ENCODE data around the gene CARD19.
"Not testable (repeated sequence)": the region's sequence is repeated elsewhere in the genome, so short reads cannot be mapped to it uniquely, and the experiment has no call there.

Gene CARD19

DNA sequence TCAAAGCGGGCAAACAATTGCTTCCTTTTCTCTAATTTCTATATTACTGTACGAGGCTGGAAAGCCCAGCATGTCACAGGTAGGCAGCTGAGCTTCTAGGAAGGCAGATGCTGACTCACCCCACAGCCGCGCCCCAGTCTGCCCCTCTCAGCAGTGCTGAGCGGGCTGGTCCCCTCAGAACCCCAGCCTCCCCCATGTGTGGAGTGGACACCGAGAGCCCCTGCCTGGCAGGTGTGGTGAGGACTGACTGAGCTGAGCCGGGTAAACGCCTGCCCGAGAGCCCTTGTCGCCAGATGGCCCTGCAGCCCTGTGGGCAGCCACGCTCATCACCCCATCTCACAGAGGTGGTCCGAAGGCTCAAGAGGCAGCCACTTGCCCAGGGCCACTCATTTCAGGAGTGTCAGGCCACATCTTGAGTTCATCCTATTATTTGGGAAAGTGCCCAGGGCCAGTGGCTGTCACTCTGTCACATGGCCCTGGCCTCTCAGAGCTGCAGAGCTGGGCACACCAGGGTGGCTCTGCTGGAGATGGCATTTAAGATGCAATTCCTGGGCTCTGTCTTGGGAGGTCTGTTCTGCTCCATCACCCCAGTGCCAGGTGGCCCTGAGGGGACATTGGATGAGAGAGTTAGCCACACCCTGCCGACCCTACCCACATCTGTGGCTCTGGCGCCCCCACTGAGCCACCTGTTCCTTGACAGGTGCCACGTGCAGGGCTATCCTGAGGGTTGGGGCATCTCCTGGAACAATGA, 12.4 kb downstream of the CARD19 start:
- no peak for DNase-seq

DNA sequence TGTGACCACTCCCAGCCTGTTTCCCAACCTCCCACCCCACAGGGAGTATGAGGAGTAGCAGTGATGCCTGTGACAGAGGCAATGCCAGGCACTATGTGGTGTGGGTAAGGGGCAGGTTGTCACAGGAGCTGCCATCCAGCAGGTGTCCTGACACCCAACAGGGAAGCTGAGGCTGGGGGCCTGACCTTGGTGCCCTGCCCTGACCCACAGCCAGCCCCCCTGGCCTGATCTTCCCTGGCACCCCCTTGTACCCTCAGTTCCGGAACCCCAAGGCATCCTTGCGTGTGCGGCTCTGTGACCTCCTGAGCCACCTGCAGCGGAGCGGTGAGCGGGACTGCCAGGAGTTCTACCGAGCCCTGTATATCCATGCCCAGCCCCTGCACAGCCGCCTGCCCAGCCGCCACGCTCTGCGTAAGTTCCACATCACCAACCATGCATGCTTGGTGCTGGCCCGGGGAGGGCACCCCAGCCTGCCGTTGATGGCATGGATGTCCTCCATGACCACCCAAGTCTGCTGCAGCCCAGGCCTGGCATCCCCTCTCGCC, 14.4 kb downstream of the CARD19 start:
- no peak for DNase-seq

DNA sequence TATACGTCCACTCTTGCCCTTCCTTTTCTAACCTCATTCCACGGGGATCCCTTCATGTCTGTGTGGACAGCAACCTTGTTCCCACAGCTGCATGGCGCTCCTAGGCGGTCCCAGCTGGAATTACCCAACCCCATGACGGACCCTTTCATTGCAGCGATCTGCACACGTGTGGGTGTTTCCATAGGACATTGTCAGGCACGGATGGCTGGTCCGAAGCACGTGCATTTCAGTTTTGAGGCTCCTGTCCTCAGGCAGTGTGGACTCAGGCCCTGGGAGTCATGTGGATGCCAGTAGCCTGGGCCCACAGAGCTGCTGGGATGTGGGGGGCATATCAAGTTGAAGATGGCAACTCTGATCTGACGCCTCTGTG, 15.0 kb downstream of the CARD19 start:
- DNase-seq, result no peak

- DNase-seq, result no peak
These were observed 15.5 kb downstream of the CARD19 start for GRCh38 chr9:93111371-93112115.

- DNase-seq, result no peak
These were observed 16.3 kb downstream of the CARD19 start for GRCh38 chr9:93112116-93112863.

DNA sequence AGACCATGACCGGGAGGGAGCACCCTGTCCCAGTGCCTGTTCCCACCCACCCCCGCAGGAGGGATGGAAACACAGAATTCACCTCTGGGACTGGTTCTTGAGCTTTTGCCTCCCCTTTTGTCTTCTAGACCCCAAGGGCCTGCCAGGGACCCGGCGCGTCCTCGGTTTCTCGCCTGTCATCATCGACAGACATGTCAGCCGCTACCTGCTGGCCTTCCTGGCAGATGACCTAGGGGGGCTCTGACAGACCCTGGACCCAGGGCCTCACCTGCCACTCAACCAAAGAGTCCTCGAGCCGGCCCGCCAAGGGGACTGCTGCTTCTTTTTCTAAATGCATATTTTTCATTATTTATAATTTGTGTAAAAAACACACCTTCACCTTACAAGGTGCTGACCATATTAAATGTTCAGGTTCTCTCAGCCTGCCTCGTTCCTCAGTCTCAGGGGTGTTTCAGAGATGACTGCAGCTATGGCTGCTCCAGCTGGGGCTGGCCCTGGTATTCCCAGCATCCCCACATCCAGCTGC, 16.9 kb downstream of the CARD19 start:
- DNase-seq, result no peak

DNA sequence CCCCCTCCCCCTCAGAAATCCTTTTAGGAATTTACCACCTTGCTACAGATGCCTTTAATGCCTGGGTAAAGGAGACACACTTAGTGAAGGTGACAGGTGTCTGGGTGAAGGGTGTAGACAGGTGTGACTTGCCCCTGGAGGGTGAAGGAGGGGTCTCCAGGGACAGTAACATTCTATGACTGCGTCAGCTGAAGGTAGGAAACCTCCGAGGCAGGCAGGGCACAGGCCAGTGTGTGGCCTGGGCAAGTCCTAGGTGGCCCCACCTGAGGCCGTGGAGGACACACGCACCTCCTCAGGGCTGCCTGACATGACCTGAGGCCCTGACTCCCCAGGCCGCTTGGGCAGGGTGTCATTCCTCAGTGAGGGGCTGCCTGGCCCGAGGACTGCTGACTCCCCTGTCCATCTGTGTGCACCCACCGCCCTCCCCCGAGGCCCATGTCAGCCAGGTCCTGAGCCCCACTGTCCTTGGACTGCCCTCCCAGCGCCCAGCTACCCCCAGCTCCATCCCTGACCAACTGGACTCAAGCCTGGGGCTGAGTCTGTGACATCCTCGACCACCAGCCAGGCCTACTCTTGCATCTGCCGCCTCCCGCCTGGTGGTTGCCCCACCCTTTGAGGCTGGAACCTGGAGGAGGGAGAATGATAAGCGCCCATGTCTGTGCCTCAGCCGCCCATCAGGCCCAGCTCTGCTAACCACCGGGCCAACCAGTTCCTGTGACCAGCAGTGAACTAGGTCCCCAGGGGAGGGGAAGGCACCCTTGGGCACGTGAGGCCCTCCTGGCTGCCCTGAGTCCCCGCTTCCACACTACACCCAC, 18.4 kb downstream of the CARD19 start:
- no peak for DNase-seq

DNA sequence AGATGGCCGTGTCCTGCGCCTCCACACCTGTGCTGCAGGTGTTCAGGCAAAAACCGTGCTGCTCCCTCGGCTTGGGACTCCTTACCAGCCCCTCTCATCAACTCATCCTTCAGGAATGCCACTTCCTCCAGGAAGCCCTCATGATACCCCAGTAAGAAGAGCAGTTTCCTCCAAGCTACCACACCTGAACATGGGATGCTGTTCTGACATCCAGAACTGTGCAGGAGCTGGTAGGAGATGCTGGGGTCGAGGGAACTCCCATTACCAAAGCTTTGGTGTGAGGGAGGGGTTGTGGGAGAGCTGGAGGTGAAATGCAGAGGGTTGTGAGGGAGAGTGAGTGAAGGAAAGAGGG, 18.9 kb downstream of the CARD19 start:
- no peak for DNase-seq

- DNase-seq, result no peak
These were observed 19.6 kb downstream of the CARD19 start for GRCh38 chr9:93115486-93116071.

DNA sequence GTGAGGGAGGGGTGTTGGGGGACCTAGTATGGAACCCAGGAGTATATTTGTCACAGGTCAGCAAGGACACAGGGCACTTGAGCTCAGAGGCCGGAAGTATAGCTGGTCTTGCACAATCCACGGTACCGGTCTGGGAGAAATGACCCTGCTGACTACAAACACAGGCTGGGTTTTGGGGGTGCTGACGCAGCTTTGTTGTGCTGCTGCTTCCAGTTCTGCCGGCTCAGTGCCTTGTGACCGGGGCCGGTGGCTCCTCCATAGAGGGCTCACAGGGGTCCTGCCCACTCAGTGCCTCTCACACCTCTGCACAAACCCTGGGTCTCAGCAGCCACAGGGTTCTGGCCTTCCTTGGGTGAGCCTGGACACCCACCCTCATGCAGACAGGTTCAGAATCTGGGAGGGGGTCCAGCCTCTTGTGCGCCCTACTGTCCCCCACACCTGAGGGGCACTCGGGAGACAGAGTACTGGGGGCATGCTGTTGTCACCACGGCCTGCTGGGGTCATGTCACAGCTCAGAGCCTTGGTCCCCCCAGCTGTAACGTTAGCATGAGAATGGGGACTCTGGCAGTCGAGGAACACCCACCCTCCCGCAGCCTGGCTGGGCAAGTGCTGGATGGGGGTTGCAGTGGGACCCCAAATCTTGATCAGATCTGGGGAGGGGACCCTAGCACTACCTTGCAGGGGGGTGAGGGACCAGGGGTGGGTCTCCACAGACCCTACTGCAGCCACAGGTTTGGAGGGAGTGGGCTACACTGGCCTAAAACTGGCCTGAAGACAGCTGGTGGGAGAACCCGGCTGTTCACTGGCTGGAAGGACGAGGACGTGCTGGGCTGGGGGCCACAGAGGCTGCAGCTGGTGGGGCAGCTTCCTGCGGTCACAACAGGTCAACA, 20.3 kb downstream of the CARD19 start:
- DNase-seq, result no peak

DNA sequence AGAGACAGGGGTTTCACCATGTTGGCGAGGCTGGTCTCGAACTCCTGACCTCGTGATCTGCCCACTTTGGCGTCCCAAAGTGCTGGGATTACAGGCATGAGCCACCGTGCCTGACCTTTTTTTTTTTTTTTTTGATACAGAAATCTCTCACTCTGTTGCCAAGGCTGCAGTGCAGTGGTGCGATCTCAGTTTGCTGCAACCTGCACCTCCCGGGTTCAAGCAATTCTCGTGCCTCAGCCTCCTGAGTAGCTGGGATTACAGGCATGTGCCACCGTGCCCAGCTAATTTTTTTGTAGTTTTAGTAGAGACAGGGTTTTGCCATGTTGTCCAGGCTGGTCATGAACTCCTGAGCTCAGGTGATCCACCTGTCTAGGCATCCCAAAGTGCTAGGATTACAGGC, 21.5 kb downstream of the CARD19 start:
- DNase-seq, result not testable (repeated sequence)

GRCh38 chr9:93117924-93118862, 22.2 kb downstream of the CARD19 start:
- DNase-seq, result no peak

DNA sequence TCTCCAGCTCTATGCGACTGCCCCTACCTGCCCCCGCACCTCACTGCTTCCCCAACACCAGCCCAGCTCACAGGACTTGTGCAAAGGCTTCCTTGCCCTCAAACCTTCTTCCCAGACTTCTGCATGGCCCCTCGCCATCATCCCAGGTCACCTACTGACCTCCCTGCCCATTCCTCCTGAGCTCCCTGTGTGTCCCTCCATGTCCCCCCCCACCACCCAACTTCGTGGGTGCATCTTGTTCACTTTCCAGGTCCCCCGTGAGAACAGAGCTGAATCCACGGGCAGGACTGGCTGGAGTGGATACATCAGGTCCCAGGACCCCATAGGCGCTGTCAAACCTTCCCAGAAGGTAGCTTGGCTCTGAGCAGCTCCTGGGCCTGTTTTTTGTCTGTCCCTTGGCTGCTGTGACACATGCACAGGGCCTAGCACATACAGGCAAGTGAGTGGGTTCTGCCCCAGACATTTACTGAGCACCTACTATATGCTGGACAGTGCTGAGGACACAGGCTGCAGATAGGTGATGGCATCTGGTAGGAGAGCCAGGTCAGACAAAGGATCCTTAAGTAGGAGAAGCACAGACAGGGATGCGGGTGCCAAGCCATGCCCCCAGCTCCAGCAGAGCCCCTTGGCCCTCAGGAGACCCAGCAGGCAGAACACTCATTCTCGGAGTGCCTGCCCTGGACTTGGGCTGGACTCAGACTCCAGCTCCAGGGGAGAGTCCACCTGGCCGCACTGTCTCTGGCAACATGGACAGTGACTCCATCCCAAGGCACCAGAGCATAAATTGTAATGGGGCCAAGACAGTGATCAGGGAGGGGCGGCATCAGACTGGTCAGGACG, 23.1 kb downstream of the CARD19 start:
- DNase-seq, result no peak

- no peak for DNase-seq
These were observed 23.6 kb downstream of the CARD19 start for GRCh38 chr9:93119703-93119952.

- DNase-seq, result no peak
These were observed 24.2 kb downstream of the CARD19 start for GRCh38 chr9:93119953-93120845.

DNA sequence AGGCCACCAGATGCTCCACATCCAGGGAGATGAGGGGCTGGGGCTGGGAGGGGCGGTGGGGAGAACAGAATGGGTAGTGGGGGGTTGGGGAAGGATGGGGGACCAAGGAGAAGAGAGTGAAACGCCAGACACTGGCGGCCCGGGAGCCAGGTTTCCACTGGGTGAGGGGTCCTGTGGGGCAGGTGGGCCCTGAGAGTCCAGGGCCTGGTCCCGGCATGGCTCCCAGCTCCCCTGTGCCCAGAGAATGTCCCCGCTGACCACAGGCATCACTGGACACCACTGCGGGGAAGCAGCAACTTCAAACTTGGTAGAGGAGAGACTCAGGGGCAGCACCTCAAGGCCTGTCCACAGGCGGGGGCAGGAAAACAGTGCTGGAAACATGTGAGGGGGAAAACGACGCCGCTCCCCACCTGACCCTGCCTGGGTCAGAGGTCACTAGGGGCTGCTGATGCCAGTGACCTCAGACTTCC, 24.9 kb downstream of the CARD19 start:
- DNase-seq, result no peak

- no peak for DNase-seq
These were observed 25.6 kb downstream of the CARD19 start for GRCh38 chr9:93121316-93122241.

Measured in NCI-H345 (cell line).